ACC112 (cell line): ENCODE results near the gene CLSTN2.

Experiments used
- H2AFZ ChIP-seq: fragments of 200-600 bp; sonication (generic); one replicate; pipeline ENCODE4 v1.6.0; 2017; ENCODE audit warnings: antibody characterized with exemption, low read length; ENCODE audit not compliant: unreplicated experiment
- H3K27ac ChIP-seq: fragments of 200-600 bp; sonication (generic); 2 replicates; pipeline ENCODE4 v1.5.1; 2014; ENCODE audit warnings: low read depth, mild to moderate bottlenecking, antibody characterized with exemption, low read length, moderate library complexity
- H3K27me3 ChIP-seq: fragments of 200-600 bp; sonication (generic); 2 replicates; pipeline ENCODE4 v1.6.1; 2014; ENCODE audit warnings: mild to moderate bottlenecking, antibody characterized with exemption, low read length, moderate library complexity, mixed read lengths; ENCODE audit not compliant: insufficient read depth
- H3K36me3 ChIP-seq: fragments of 200-600 bp; sonication (generic); 2 replicates; pipeline ENCODE4 v1.6.1; 2016; ENCODE audit warnings: mild to moderate bottlenecking, antibody characterized with exemption, low read length, moderate library complexity, mixed read lengths; ENCODE audit not compliant: insufficient read depth
- H3K4me1 ChIP-seq: fragments of 200-600 bp; sonication (generic); one replicate; pipeline ENCODE4 v1.6.1; 2016; ENCODE audit warnings: low read length, mixed read lengths; ENCODE audit not compliant: insufficient read depth, unreplicated experiment, control insufficient read depth
- H3K4me3 ChIP-seq: fragments of 200-600 bp; sonication (generic); 2 replicates; pipeline ENCODE4 v1.5.1; 2014; ENCODE audit warnings: mild to moderate bottlenecking, low read depth, low read length
- H3K79me2 ChIP-seq: fragments of 200-600 bp; sonication (generic); one replicate; pipeline ENCODE4 v1.6.0; 2016; ENCODE audit warnings: low read length; ENCODE audit not compliant: control insufficient read depth, unreplicated experiment, insufficient read depth

The CLSTN2 gene

DNA sequence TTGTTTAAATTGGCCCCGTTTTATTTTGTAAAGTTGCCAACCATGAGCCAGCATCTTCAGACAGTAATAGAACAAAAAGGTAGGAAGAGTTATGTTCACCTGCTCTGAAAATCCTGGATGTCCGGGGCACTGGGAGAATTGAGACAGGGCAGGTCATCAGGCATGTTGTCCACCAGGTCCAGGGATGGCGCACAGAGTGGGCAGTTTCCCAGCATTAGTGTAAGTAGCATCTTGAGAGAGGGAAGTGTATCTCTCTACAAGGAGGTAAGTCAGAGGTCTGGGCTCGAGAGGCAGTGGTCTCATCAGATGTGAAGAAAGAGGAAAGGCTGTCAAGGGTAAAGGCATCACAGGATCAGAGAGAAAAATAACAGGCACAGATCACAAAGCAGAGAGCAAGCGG, 339.4 kb downstream of the CLSTN2 start:
- H3K27me3 ChIP-seq = no peaks in the 10 kb centered on the region
- H3K4me3 ChIP-seq = no peak overlapping the region
- H3K27ac ChIP-seq = no peak overlapping the region
- H3K4me1 ChIP-seq = peaks cover 12% of the 10 kb centered on the region
- H3K36me3 ChIP-seq = no peaks in the 10 kb centered on the region
- no peak overlapping the region for H2AFZ ChIP-seq
- no peaks in the 10 kb centered on the region for H3K79me2 ChIP-seq

DNA sequence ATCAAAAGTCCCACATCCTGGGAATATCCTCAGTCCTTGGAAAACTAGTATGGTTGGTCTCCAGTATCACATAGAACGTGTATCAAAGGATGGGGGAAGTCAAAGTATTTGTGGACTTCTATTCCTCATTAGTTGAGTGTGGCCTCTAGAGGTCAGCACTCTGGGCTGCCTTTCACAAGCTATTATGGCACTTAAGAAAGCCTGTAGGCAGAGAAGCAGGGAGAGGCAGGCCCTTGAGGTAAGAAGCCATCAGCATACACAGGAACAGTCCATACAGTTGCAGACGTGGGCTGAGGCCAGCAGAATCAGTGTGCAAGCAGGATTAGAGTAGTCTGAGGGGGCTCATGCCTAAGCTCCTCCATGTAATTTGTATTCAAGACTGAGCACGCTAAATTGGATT, 341.7 kb downstream of the CLSTN2 start:
- no peak overlapping the region for H3K4me3 ChIP-seq
- H3K27ac ChIP-seq = no peak overlapping the region
- H3K79me2 ChIP-seq = no peaks in the 10 kb centered on the region
- peaks cover 16% of the 10 kb centered on the region for H3K27me3 ChIP-seq
- H3K36me3 ChIP-seq = no peaks in the 10 kb centered on the region
- no peak overlapping the region for H2AFZ ChIP-seq
- peaks cover 12% of the 10 kb centered on the region for H3K4me1 ChIP-seq

DNA sequence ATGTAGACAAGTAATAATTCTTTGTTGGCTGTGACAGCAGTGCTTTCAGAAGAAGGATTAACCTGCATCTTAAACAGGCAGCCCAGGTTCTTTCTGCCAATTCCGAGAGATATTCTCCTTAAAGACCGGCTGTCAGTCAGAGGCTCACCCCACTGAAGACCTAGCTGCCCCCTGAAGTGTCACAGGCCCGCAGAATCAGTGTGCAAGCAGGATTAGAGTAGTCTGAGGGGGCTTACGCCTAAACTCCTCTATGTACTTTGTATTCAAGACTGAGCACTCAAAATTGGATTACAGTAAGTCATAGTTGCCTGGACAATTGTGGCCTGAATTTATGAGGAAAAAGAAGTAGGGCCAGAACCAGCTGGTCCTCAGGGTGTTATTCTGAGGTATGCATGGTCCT, 342.9 kb downstream of the CLSTN2 start:
- no peaks in the 10 kb centered on the region for H3K36me3 ChIP-seq
- H3K27ac ChIP-seq = no peak overlapping the region
- peaks cover 12% of the 10 kb centered on the region for H3K4me1 ChIP-seq
- no peak overlapping the region for H2AFZ ChIP-seq
- H3K79me2 ChIP-seq = no peaks in the 10 kb centered on the region
- H3K4me3 ChIP-seq = no peak overlapping the region
- H3K27me3 ChIP-seq = peaks cover 21% of the 10 kb centered on the region

DNA sequence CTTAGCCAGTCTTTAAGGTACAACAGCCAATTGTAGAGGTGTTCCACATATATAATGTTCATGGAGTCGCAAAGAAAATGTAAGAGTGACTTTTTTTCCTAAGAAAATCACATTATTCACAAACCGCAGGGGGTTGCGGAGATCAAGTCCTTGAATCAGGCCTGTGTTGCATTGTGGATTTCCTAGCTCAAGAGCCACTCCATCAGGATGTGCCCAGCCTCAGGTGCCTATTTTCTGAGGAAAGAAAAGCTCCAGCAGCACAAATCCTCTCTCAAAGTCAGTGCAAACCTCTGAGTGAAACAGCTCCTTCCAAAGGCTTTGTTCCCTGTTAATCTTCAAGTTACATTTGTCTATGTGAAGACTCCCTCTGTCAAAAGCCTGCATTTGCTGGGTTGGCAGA, 349.4 kb downstream of the CLSTN2 start:
- no peaks in the 10 kb centered on the region for H3K36me3 ChIP-seq
- peaks cover 13% of the 10 kb centered on the region for H3K4me1 ChIP-seq
- no peaks in the 10 kb centered on the region for H3K79me2 ChIP-seq
- no peak overlapping the region for H2AFZ ChIP-seq
- no peak overlapping the region for H3K4me3 ChIP-seq
- no peak overlapping the region for H3K27ac ChIP-seq
- peaks cover 32% of the 10 kb centered on the region for H3K27me3 ChIP-seq

DNA sequence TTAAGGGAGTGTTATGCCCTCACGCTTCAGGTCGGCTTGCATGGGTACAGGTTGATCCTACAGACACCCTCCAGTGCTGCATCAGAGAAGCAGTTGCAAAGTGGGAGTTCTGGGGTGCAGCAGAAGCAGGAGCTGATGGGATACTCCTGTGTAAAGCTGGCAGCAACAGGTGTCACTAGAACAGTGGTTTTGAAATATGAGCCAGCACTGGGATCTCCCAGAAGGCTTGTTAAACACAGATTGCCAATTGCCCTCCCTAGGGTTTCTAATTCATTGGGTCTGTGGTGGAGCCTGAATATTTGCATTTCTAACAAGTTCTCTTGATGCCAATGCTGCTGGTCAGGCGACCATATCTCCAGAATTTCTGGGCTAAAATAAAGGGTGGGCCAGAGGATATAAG, 350.4 kb downstream of the CLSTN2 start:
- Histone ChIP-seq H3K27ac (no peak overlapping the region), H3K4me1 (peaks cover 23% of the 10 kb centered on the region), H2AFZ (no peak overlapping the region), H3K79me2 (no peaks in the 10 kb centered on the region), H3K27me3 (peaks cover 25% of the 10 kb centered on the region), H3K36me3 (no peaks in the 10 kb centered on the region), H3K4me3 (no peak overlapping the region)

DNA sequence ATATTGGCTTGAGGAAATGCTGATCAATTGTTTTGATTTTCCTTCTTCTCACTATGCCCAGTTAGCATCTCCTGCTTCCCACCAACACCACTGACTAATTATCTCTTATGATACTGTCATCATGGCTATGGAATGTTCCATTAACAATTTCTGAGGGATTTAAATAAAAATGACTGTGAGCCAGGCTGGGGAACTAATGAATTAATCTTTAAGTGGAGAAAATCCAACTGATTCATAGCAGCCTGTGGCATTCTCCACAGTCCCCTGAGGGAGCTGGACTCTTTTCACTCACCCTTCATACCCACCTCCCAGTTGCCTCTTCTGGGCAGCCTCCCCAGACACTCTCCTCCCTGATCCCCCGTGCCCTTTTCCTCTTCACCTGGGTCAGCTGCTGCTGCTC, 353.6 kb downstream of the CLSTN2 start:
- Histone ChIP-seq H3K79me2 (no peaks in the 10 kb centered on the region), H3K4me1 (peaks cover 52% of the 10 kb centered on the region), H3K27ac (no peak overlapping the region), H2AFZ (no peak overlapping the region), H3K4me3 (no peak overlapping the region), H3K36me3 (no peaks in the 10 kb centered on the region), H3K27me3 (peaks cover 6% of the 10 kb centered on the region; the same call in 1 of the 2 replicates)

DNA sequence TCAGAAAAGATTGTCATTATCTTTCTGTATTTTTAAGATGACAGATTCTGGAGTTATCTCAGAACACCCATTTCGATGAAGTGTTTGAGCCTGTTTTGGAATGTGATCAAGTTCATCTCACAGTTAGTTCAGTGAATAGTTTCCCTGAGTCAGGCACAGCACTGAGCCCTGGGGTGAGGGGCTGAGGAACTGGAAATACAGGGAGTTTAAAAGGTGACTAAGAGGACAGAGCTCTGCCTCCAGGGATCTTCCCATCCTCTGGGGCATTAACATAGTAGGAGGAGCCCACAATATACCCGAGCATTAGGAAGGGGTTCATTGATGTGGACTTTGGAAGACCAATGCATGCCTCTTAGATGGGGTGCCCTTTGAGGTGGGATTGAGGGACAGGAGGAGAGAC, 355.1 kb downstream of the CLSTN2 start:
- Histone ChIP-seq H3K79me2 (no peaks in the 10 kb centered on the region), H3K27ac (peak overlapping the region; percentile 15; the same call in 1 of the 2 replicates), H3K27me3 (no peaks in the 10 kb centered on the region), H3K36me3 (no peaks in the 10 kb centered on the region), H3K4me3 (no peak overlapping the region), H3K4me1 (peaks cover 52% of the 10 kb centered on the region), H2AFZ (no peak overlapping the region)

DNA sequence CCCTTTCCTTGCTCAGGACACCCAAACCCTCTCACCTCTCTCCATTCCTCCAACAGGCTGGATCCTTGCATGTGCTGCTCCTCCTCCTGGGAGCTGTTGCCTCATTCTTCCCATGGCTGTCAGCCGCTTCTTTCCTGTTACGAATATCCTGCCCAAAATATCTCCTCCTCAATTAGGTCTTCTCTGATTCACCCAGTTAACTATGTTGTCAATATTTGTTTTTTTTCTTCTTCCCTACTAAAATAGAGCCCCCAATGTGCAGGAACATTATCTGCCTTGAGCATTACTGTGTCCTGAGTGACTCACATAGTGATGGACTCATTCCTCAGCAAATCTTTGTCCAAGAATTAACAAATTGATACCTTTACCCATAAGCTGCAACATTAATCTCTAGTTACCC, 357.2 kb downstream of the CLSTN2 start:
- peaks cover 58% of the 10 kb centered on the region for H3K4me1 ChIP-seq
- H2AFZ ChIP-seq = no peak overlapping the region
- H3K27ac ChIP-seq = peak overlapping the region; percentile 97
- H3K27me3 ChIP-seq = no peaks in the 10 kb centered on the region
- peak overlapping the region; percentile 52 for H3K4me3 ChIP-seq
- no peaks in the 10 kb centered on the region for H3K79me2 ChIP-seq
- no peaks in the 10 kb centered on the region for H3K36me3 ChIP-seq

DNA sequence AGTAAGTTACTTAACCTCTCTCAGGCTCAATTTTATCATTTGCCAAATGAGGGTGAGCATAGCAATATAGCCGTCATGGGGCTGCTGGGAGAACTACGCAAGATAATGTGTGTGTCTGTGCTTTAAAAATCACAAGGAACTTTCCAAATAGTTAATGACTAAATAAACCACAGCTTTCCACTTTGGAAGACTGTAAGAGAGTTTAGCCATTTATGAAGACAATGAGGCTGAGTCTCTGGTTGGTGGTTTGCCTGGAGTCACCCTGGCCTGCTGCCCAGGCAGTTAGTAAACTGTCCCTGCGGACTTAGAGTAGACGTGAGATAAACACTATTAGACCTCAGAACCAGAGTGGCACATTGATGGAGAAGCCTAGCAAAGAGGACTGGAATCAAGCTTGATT, 357.7 kb downstream of the CLSTN2 start:
- no peaks in the 10 kb centered on the region for H3K79me2 ChIP-seq
- H3K4me3 ChIP-seq = peak overlapping the region; percentile 52
- H3K27ac ChIP-seq = peak overlapping the region; percentile 97
- peaks cover 63% of the 10 kb centered on the region for H3K4me1 ChIP-seq
- H3K27me3 ChIP-seq = no peaks in the 10 kb centered on the region
- H2AFZ ChIP-seq = no peak overlapping the region
- no peaks in the 10 kb centered on the region for H3K36me3 ChIP-seq

DNA sequence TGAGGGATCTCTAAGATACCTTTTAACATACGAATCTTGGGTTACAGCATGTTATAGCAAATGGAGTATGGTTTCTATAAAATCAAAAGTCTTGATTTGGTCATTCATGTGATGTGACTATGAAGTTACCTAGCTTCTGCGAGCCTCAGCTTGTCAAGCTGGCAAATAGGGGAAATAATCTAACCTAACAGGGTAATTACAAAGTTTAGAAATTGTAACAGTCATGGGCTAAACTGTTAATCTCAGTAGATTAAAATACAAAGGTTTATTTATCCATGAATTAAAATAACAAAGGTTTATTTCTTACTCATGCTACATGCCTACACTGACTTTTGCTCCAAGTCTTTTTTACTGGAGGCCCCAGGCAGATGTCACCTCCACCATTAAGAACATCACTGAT, 359.1 kb downstream of the CLSTN2 start:
- no peaks in the 10 kb centered on the region for H3K79me2 ChIP-seq
- peaks cover 53% of the 10 kb centered on the region for H3K4me1 ChIP-seq
- H3K27me3 ChIP-seq = no peaks in the 10 kb centered on the region
- H3K36me3 ChIP-seq = no peaks in the 10 kb centered on the region
- H2AFZ ChIP-seq = no peak overlapping the region
- no peak overlapping the region for H3K4me3 ChIP-seq
- H3K27ac ChIP-seq = no peak overlapping the region

DNA sequence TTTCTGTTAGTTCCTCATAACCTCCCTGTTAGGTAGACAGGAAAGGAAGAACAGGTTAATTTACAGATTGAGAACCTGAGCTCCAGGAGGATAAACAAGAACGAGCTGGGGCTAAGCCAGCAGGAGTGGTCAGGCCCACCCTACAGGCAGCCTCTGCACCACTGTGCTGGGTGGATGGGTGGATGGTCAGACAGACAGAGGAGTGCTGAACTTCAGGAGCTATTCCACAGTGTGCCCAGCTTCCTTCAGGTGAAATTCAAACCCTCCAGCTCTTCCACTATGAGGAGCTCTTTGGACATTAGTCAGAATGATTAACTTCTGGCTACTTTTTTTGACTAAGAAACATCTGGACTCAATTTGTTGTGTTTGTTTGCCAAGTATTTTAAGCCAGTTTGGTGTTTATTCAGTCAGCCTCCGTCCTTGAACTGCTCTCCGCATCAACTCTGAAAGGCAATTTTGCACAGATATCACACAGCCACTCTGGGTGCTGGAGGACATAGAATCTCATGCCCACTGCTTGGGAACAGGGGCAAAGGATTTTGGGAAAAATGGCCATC, 361.9 kb downstream of the CLSTN2 start:
- no peak overlapping the region for H3K27ac ChIP-seq
- no peaks in the 10 kb centered on the region for H3K79me2 ChIP-seq
- no peak overlapping the region for H3K4me3 ChIP-seq
- H3K27me3 ChIP-seq = 0 out of 2 replicates have a peak, but pooled peaks cover 5% of the 10 kb centered on the region
- peaks cover 26% of the 10 kb centered on the region for H3K4me1 ChIP-seq
- no peaks in the 10 kb centered on the region for H3K36me3 ChIP-seq
- H2AFZ ChIP-seq = no peak overlapping the region
